Spleen (tissue), 11 donors: ENCODE results near the gene KDM4B. TPM values are rescaled to one million over a fixed set of nuclear protein-coding genes. Genes with fewer than 3 reads are reported as not detected.

Source experiments
- DNase-seq: peaks from one replicate; pipeline ENCODE4 v3.0.0-alpha.2; 2020
- H3K27ac ChIP-seq, 8 donors: fragments of 200-600 bp; sonication (generic) in 7 of 8; 1 replicate in 4 of 8; 2 replicates in 4 of 8; pipeline versions ENCODE4 v1.5.0 to v1.8.0; 2016 to 2021; ENCODE audit warnings: inconsistent platforms in 4 of 8, mild to moderate bottlenecking in 4 of 8, moderate library complexity in 1 of 8
- H3K27me3 ChIP-seq, 7 donors: fragments of 200-600 bp; sonication (generic) in 6 of 7; replicated peaks in 1 of 7; 1 replicate in 4 of 7; 2 replicates in 3 of 7; pipeline versions ENCODE4 v1.5.0 to v1.8.0; 2016 to 2021; ENCODE audit warnings: inconsistent platforms in 3 of 7, mild to moderate bottlenecking in 1 of 7
- H3K36me3 ChIP-seq, 6 donors: fragments of 200-600 bp; sonication (generic) in 5 of 6; 1 replicate in 4 of 6; 2 replicates in 2 of 6; pipeline versions ENCODE4 v1.5.0 to v1.8.0; 2016 to 2021; ENCODE audit warnings: inconsistent platforms in 2 of 6
- H3K4me1 ChIP-seq, 6 donors: fragments of 200-600 bp; sonication (generic) in 5 of 6; 1 replicate in 3 of 6; 2 replicates in 3 of 6; pipeline versions ENCODE4 v1.5.0 to v1.8.0; 2016 to 2021; ENCODE audit warnings: inconsistent platforms in 3 of 6
- H3K4me3 ChIP-seq, 8 donors: fragments of 200-600 bp; sonication (generic) in 7 of 8; 1 replicate in 4 of 8; 2 replicates in 4 of 8; pipeline versions ENCODE4 v1.5.0 to v1.8.0; 2016 to 2021; ENCODE audit warnings: inconsistent platforms in 4 of 8, mild to moderate bottlenecking in 4 of 8, moderate library complexity in 2 of 8
- H3K9me3 ChIP-seq, 8 donors: fragments of 200-600 bp; sonication (generic) in 7 of 8; 1 replicate in 4 of 8; 2 replicates in 4 of 8; pipeline versions ENCODE4 v1.5.0 to v1.8.0; 2016 to 2021; ENCODE audit warnings: inconsistent platforms in 4 of 8
- POLR2A ChIP-seq, 3 donors: fragments of 450-650 bp; IDR thresholded peaks; one replicate each; pipeline ENCODE4 v1.5.1; 2017; ENCODE audit warnings: antibody characterized with exemption in 3 of 3, mild to moderate bottlenecking in 1 of 3
- POLR2AphosphoS5 ChIP-seq, 3 donors: sonication (generic); formaldehyde crosslinking; IDR thresholded peaks; one replicate each; pipeline ENCODE4 v1.5.1; 2017; ENCODE audit warnings: antibody characterized with exemption in 3 of 3
- WGBS, 5 donors: extraction: QIAGEN DNeasy Blood & Tissue Kit in 3 of 5; methylation state at CpG; one replicate each; pipeline versions ENCODE4 v1.1.5 to v1.1.7; 2013 to 2018; 5-methylcytosine and 5-hydroxymethylcytosine counted together
- intact Hi-C: fragments of 100-400 bp; cut with DNase I; formaldehyde crosslinking; loops from one replicate; pipeline ENCODE4 v1.15.0; 2023; ENCODE audit warnings: low total_unique reads
- polyA plus RNA-seq, 3 donors: library from polyadenylated mRNA; stranded (reverse); fragments of 200-250 nt; gene quantifications; one replicate each; pipeline ENCODE4 v1.2.1, GENCODE V29; 2013
- total RNA-seq, 7 donors: library from RNA; depleted of rRNA in 3 of 7; stranded (reverse); fragments of >200 nt in 3 of 7; fragmentation: NEBNext Ultra II Directional in 4 of 7; extraction: Animal tissue kit (Norgen Biotek cat#: 25700) in 4 of 7; gene quantifications; one replicate each; pipeline versions ENCODE4 v1.1.0 to v1.2.1, GENCODE V29; 2016 to 2021
- TF ChIP-seq, protein P1 (sequence below), 11 experiments: fragments of 200-600 bp in 7 of 11; fragments of 450-650 bp in 4 of 11; sonication (generic) in 4 of 11; IDR thresholded peaks in 8 of 11; conservative IDR thresholded peaks in 3 of 11; 1 replicate in 7 of 11; 2 replicates in 4 of 11; pipeline versions ENCODE4 v1.4.0 to v1.8.0; 2016 to 2021; ENCODE audit warnings: antibody characterized with exemption in 11 of 11, inconsistent platforms in 4 of 11, mild to moderate bottlenecking in 1 of 11
- donor health status: healthy with polysubstance abuse.
- donor health status: DM: no; HTN: no; CAD: no; lungs with moderate emphysema.
- donor health status: DM: no; HTN: no; CAD: no.
- donor health status: Bipolar disorder and iron deficiency.
- donor health status: healthy.
- donor health status: DM: no; HTN: no; CAD: no.
- donor health status: DM: yes; HTN: yes; CAD: no.

The KDM4B gene
- total and polyA plus RNA-seq, 10 donors, result 18.3 to 80.5 (median 52.4) TPM

DNA sequence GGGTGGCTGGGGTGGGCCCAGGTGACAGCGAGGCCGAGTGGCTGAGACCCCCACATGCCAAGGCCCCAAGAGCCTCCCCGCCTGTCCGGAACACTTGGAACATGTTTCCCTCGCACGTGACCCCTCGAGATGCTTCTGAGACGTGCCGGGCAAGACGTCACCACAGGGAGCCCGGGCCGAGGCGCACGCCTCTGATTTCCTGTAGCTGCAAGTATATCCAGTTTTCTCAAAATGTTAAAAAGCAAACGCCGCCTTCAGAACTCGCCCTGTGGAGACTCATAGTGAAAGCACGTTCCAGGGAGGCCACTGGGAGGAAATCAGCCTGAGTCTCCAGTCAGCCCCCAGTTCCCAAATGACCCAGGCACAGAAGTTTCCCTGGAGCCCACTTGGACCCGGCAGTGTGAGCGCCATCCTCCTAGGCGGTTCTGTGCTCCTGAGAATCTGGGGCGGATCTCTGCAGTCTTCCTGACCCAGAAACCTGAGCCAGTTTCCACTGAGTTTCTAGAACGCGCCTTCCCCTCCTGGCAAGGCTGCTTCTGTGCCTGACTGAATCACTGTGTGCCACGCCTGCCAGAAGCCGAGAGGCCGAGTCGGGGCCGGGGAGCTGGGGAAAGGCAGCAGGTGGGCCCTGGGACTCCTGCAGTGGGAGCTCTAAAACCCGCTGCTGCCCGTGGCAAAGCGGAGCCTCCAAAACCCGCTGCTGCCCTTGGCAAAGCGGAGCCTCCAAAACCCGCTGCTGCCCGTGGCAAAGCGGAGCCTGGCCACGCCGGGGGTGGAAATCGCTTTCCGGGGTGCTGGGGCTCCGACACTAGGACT lies 179.3 kb downstream of the KDM4B start:
- no peaks in the 10 kb centered on the region for H3K27me3 ChIP-seq
- H3K9me3 ChIP-seq, result no peaks in the 10 kb centered on the region
- 92 to 96% (median 94%) methylated on average over 35 to 42 of the region's 42 CpGs for WGBS, 5 donors
- no peak overlapping the region for H3K27ac ChIP-seq
- intact Hi-C loops, result no loop called here
- no peak for TF ChIP-seq POLR2AphosphoS5 (IDR thresholded peaks at IDR 0.05)
- TF ChIP-seq, protein P1, sequence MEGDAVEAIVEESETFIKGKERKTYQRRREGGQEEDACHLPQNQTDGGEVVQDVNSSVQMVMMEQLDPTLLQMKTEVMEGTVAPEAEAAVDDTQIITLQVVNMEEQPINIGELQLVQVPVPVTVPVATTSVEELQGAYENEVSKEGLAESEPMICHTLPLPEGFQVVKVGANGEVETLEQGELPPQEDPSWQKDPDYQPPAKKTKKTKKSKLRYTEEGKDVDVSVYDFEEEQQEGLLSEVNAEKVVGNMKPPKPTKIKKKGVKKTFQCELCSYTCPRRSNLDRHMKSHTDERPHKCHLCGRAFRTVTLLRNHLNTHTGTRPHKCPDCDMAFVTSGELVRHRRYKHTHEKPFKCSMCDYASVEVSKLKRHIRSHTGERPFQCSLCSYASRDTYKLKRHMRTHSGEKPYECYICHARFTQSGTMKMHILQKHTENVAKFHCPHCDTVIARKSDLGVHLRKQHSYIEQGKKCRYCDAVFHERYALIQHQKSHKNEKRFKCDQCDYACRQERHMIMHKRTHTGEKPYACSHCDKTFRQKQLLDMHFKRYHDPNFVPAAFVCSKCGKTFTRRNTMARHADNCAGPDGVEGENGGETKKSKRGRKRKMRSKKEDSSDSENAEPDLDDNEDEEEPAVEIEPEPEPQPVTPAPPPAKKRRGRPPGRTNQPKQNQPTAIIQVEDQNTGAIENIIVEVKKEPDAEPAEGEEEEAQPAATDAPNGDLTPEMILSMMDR (IDR thresholded peaks at IDR 0.05 in 8 of 11, conservative IDR thresholded peaks at IDR 0.05 in 3 of 11), result no peak
- no peak for TF ChIP-seq POLR2A (IDR thresholded peaks at IDR 0.05)
- DNase-seq, result peak; percentile 69
- no peak overlapping the region for H3K4me3 ChIP-seq
- peaks cover 4 to 100% (median 85%) of the 10 kb centered on the region in 6 donors for H3K36me3 ChIP-seq
- peaks cover 0 to 9% (median 6%) of the 10 kb centered on the region in 6 donors for H3K4me1 ChIP-seq

GRCh38 chr19:5148794-5149190 lies 179.9 kb downstream of the KDM4B start:
- 92 to 97% (median 94%) methylated on average over 14 to 15 of the region's 15 CpGs for WGBS, 5 donors
- H3K4me1 ChIP-seq, result peaks cover 0 to 8% (median under 1%) of the 10 kb centered on the region in 6 donors
- H3K36me3 ChIP-seq, result peaks cover 4 to 100% (median 81%) of the 10 kb centered on the region in 6 donors
- H3K27me3 ChIP-seq, result no peaks in the 10 kb centered on the region
- no peak for TF ChIP-seq POLR2AphosphoS5 (IDR thresholded peaks at IDR 0.05)
- TF ChIP-seq, protein P1 (IDR thresholded peaks at IDR 0.05 in 8 of 11, conservative IDR thresholded peaks at IDR 0.05 in 3 of 11), result no peak
- no peak for TF ChIP-seq POLR2A (IDR thresholded peaks at IDR 0.05)
- H3K27ac ChIP-seq, result no peak overlapping the region
- DNase-seq, result peak; percentile 70
- no peaks in the 10 kb centered on the region for H3K9me3 ChIP-seq
- no peak overlapping the region for H3K4me3 ChIP-seq
- intact Hi-C loops, result no loop called here

DNA sequence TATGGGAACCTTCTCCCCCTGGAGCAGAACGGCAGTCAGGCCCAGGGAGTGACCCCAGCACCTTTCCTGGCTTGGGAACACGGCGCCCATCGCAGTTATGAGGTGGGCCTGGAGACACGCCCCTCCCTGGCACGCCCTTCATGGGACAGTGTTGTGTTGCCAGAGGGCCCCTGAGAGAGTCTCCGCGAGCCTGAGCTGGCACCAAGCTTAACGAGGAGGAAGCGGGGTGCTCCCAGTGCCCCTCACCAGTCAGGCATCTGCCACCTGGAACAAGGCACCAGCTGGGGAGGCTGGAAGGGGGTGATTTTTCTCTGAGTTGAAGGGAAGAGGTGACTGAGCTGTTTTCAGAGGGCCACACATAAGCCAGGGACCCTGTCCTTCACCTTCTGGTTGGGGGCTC lies 180.6 kb downstream of the KDM4B start:
- H3K27ac ChIP-seq, result no peak overlapping the region
- DNase-seq, result peak; percentile 74
- WGBS, 5 donors, result 80 to 97% (median 93%) methylated on average over 5 to 10 of the region's 10 CpGs

More for the DNA sequence above, 180.6 kb downstream of the KDM4B start:
- Histone ChIP-seq H3K4me3 (no peak overlapping the region), H3K27me3 (no peaks in the 10 kb centered on the region), H3K9me3 (no peaks in the 10 kb centered on the region), H3K36me3 (peaks cover 3 to 93% (median 74%) of the 10 kb centered on the region in 6 donors), H3K4me1 (peaks cover 0 to 8% (median 0%) of the 10 kb centered on the region in 6 donors)
- intact Hi-C loops, result no loop called here
- TF ChIP-seq, protein P1 (IDR thresholded peaks at IDR 0.05 in 8 of 11, conservative IDR thresholded peaks at IDR 0.05 in 3 of 11), result no peak
- no peak for TF ChIP-seq POLR2A (IDR thresholded peaks at IDR 0.05)
- no peak for TF ChIP-seq POLR2AphosphoS5 (IDR thresholded peaks at IDR 0.05)
